ENCODE data around the gene MTM1. TPM values are rescaled to one million over a fixed set of nuclear protein-coding genes. Genes with fewer than 3 reads are reported as not detected.

The MTM1 gene
- total RNA-seq, 1 experiment from 2014 or later, result 8.3 TPM

GRCh38 chrX:150599226-150599625, 30.8 kb downstream of the MTM1 start:
- DNase-seq (ENCODE audit: extremely low read depth, low read depth), result no peak

GRCh38 chrX:150602296-150602695, 33.9 kb downstream of the MTM1 start:
- DNase-seq (ENCODE audit: extremely low read depth, low read depth), result no peak

GRCh38 chrX:150602743-150603142, 34.3 kb downstream of the MTM1 start:
- DNase-seq (ENCODE audit: extremely low read depth, low read depth), result no peak

- no peak for DNase-seq (ENCODE audit: extremely low read depth, low read depth)
Observed at GRCh38 chrX:150605603-150606002, 37.2 kb downstream of the MTM1 start.

GRCh38 chrX:150607201-150607600, 38.8 kb downstream of the MTM1 start:
- no peak for DNase-seq (ENCODE audit: extremely low read depth, low read depth)

GRCh38 chrX:150610043-150610442, 41.6 kb downstream of the MTM1 start:
- no peak for DNase-seq (ENCODE audit: extremely low read depth, low read depth)

GRCh38 chrX:150610446-150610845, 42.0 kb downstream of the MTM1 start:
- no peak for DNase-seq (ENCODE audit: extremely low read depth, low read depth)

- no peak for DNase-seq (ENCODE audit: extremely low read depth, low read depth)
Observed at GRCh38 chrX:150615356-150615755, 46.9 kb downstream of the MTM1 start.

- DNase-seq (ENCODE audit: extremely low read depth, low read depth), result no peak
Observed at GRCh38 chrX:150616179-150616862, 47.9 kb downstream of the MTM1 start.

GRCh38 chrX:150616863-150617198, 48.4 kb downstream of the MTM1 start:
- no peak for DNase-seq (ENCODE audit: extremely low read depth, low read depth)

GRCh38 chrX:150621652-150622051, 53.2 kb downstream of the MTM1 start:
- no peak for DNase-seq (ENCODE audit: extremely low read depth, low read depth)

- DNase-seq (ENCODE audit: extremely low read depth, low read depth), result no peak
Observed at GRCh38 chrX:150623583-150623982, 55.2 kb downstream of the MTM1 start.

- DNase-seq (ENCODE audit: extremely low read depth, low read depth), result no peak
Observed at GRCh38 chrX:150625097-150625496, 56.7 kb downstream of the MTM1 start.

- DNase-seq (ENCODE audit: extremely low read depth, low read depth), result no peak
Observed at GRCh38 chrX:150625875-150626274, 57.5 kb downstream of the MTM1 start.

GRCh38 chrX:150627957-150628356, 59.5 kb downstream of the MTM1 start:
- DNase-seq (ENCODE audit: extremely low read depth, low read depth), result no peak

GRCh38 chrX:150635952-150636351, 67.5 kb downstream of the MTM1 start:
- DNase-seq (ENCODE audit: extremely low read depth, low read depth), result no peak

GRCh38 chrX:150642423-150642822, 74.0 kb downstream of the MTM1 start:
- DNase-seq (ENCODE audit: extremely low read depth, low read depth), result no peak

GRCh38 chrX:150643271-150643670, 74.8 kb downstream of the MTM1 start:
- no peak for DNase-seq (ENCODE audit: extremely low read depth, low read depth)

GRCh38 chrX:150643958-150644357, 75.5 kb downstream of the MTM1 start:
- DNase-seq (ENCODE audit: extremely low read depth, low read depth), result no peak

- no peak for DNase-seq (ENCODE audit: extremely low read depth, low read depth)
Observed at GRCh38 chrX:150644422-150644821, 76.0 kb downstream of the MTM1 start.

- no peak for DNase-seq (ENCODE audit: extremely low read depth, low read depth)
Observed at GRCh38 chrX:150647331-150647730, 78.9 kb downstream of the MTM1 start.

- no peak for DNase-seq (ENCODE audit: extremely low read depth, low read depth)
Observed at GRCh38 chrX:150648296-150648940, 80.0 kb downstream of the MTM1 start.

All from NCI-H460 (cell line).